SU-DHL-6 (cell line): ENCODE results near the gene BAMBI.

Experiments
- H2AFZ ChIP-seq: fragments of 200-600 bp; sonication (generic); 2 replicates; pipeline ENCODE4 v1.6.1; 2014; ENCODE audit warnings: low read depth, mild to moderate bottlenecking, moderate library complexity, mixed read lengths, antibody characterized with exemption, low read length; ENCODE audit not compliant: severe bottlenecking
- H3F3A ChIP-seq: fragments of 200-600 bp; shearing (Covaris generic); 2 replicates; pipeline ENCODE4 v1.6.0; 2016; ENCODE audit warnings: antibody characterized with exemption, mild to moderate bottlenecking; ENCODE audit not compliant: insufficient read depth
- H3K27ac ChIP-seq: fragments of 200-600 bp; sonication (generic); 2 replicates; pipeline ENCODE4 v1.5.1; 2016; ENCODE audit warnings: low read depth, mild to moderate bottlenecking, low read length, moderate library complexity, mixed read lengths
- H3K27me3 ChIP-seq: fragments of 200-600 bp; sonication (generic), shearing (Covaris generic); 2 replicates; pipeline ENCODE4 v1.6.0; 2014; ENCODE audit warnings: mild to moderate bottlenecking, low read length
- H3K36me3 ChIP-seq: fragments of 200-600 bp; sonication (generic); 2 replicates; pipeline ENCODE4 v1.6.1; 2014; ENCODE audit warnings: mild to moderate bottlenecking, low read length, mixed read lengths
- H3K4me2 ChIP-seq: fragments of 300-600, 200-600 bp; shearing (Covaris generic), sonication (generic); 2 replicates; pipeline ENCODE4 v1.6.0; 2014; ENCODE audit warnings: low read length, low read depth, mild to moderate bottlenecking; ENCODE audit not compliant: poor library complexity, severe bottlenecking
- H3K4me3 ChIP-seq: fragments of 200-600 bp; sonication (generic); 2 replicates; pipeline ENCODE4 v1.5.1; 2014; ENCODE audit warnings: antibody characterized with exemption, low read length, mild to moderate bottlenecking, mixed read lengths; ENCODE audit not compliant: insufficient read depth, poor library complexity, severe bottlenecking
- H3K79me2 ChIP-seq: fragments of 200-600 bp; sonication (generic); 2 replicates; pipeline ENCODE4 v1.6.1; 2014; ENCODE audit warnings: mild to moderate bottlenecking, low read length, moderate library complexity; ENCODE audit not compliant: insufficient read depth
- H3K9ac ChIP-seq: fragments of 200-600 bp; sonication (generic); 2 replicates; pipeline ENCODE4 v1.7.0; 2014; ENCODE audit warnings: mild to moderate bottlenecking, low read length
- H3K9me2 ChIP-seq: fragments of 200-600 bp; sonication (generic); replicated peaks from 2 replicates; pipeline ENCODE4 v1.6.1; 2014; ENCODE audit warnings: low read length; ENCODE audit not compliant: insufficient read depth
- H3K9me3 ChIP-seq: fragments of 200-600 bp; sonication (generic); 2 replicates; pipeline ENCODE4 v1.6.1; 2014; ENCODE audit warnings: low read length, mixed read lengths; ENCODE audit not compliant: insufficient read depth
- H4K20me1 ChIP-seq: fragments of 200-600 bp; sonication (generic); 2 replicates; pipeline ENCODE4 v1.6.1; 2014; ENCODE audit warnings: low read depth, mild to moderate bottlenecking, antibody characterized with exemption, low read length, moderate library complexity, mixed read lengths
- EZH2phosphoT487 ChIP-seq: fragments of 200-600 bp; sonication (generic), shearing (Covaris generic); conservative IDR thresholded peaks from 2 replicates; pipeline ENCODE4 v1.6.1; 2018; ENCODE audit warnings: mild to moderate bottlenecking, antibody characterized with exemption, low read length, moderate library complexity, mixed read lengths
- TF ChIP-seq, protein P1 (sequence below): fragments of 200-600 bp; sonication (generic); IDR thresholded peaks from one replicate; pipeline ENCODE4 v1.5.1; 2017; ENCODE audit warnings: antibody characterized with exemption, mild to moderate bottlenecking, low read length, moderate library complexity; ENCODE audit not compliant: insufficient read depth, poor library complexity, severe bottlenecking

The BAMBI gene

DNA sequence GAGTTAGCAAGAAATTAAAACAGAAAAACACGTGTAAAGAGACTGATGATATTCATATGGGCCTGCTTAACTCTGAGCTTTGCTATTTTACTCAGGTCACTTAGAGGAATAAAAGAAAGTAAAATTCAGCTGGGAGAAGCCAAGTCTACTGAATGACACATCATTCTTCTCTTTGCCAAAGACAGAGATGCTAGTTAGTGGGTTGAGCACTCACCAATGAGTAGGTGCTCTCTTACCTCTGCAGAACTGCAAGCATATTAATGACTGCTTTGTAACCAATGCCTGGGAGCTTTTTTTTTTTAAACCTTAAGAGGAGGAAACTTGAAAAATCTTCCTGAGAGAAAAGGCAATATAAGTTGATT, 44.8 kb upstream of the BAMBI start:
- H3K9ac ChIP-seq = no peak overlapping the region
- no peak overlapping the region for H3K4me3 ChIP-seq
- no peaks in the 10 kb centered on the region for H3K9me3 ChIP-seq
- H4K20me1 ChIP-seq = no peaks in the 10 kb centered on the region
- no peak overlapping the region for H2AFZ ChIP-seq
- H3F3A ChIP-seq = no peaks in the 10 kb centered on the region
- TF ChIP-seq EZH2phosphoT487 = no peak
- TF ChIP-seq, protein P1, sequence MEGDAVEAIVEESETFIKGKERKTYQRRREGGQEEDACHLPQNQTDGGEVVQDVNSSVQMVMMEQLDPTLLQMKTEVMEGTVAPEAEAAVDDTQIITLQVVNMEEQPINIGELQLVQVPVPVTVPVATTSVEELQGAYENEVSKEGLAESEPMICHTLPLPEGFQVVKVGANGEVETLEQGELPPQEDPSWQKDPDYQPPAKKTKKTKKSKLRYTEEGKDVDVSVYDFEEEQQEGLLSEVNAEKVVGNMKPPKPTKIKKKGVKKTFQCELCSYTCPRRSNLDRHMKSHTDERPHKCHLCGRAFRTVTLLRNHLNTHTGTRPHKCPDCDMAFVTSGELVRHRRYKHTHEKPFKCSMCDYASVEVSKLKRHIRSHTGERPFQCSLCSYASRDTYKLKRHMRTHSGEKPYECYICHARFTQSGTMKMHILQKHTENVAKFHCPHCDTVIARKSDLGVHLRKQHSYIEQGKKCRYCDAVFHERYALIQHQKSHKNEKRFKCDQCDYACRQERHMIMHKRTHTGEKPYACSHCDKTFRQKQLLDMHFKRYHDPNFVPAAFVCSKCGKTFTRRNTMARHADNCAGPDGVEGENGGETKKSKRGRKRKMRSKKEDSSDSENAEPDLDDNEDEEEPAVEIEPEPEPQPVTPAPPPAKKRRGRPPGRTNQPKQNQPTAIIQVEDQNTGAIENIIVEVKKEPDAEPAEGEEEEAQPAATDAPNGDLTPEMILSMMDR = no peak
- H3K4me2 ChIP-seq = no peak overlapping the region
- no peaks in the 10 kb centered on the region for H3K79me2 ChIP-seq
- H3K9me2 ChIP-seq = no peaks in the 10 kb centered on the region
- no peak overlapping the region for H3K27ac ChIP-seq
- no peaks in the 10 kb centered on the region for H3K27me3 ChIP-seq
- H3K36me3 ChIP-seq = no peaks in the 10 kb centered on the region

DNA sequence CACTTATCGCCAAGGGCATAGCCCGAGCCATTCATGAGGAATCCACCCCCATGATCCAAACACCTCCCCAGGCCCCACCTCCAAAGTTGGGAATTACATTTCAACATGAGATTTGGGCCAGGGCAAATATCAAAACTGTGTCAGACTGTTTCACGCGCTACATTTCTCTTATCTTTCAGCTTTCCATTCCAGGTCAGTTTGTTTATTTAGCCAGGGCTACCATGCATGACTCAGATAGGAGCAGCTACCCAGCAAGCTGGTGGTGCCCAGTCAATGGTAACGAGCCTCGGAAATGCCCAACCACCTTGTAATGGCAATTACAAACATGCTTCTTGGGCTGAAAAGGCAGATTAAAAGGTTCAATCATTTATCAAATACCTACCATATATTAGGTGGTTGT, 43.6 kb upstream of the BAMBI start:
- H3K9me2 ChIP-seq = no peaks in the 10 kb centered on the region
- H3K4me2 ChIP-seq = no peak overlapping the region
- TF ChIP-seq, protein P1 = no peak
- TF ChIP-seq EZH2phosphoT487 = no peak

DNA sequence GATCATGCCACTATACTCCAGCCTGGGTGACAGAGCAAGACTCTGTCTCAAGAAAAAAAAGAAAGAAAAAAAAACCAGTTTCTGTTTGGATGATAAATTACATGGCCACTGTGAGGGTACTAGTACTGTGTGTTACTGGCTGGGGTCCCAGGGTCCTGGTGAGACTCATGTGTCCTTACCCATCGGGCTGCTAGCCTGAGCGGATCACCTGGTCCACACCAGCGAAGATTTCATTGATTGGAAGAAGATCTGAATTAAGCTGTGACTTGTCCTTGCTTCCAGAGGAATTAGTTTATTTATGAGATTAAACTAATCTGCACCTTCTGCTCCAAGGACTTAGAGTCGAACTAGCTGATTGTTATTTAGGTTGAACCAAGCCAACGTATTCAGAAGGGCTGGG, 40.0 kb upstream of the BAMBI start:
- no peak overlapping the region for H3K9ac ChIP-seq
- no peaks in the 10 kb centered on the region for H3K27me3 ChIP-seq
- no peaks in the 10 kb centered on the region for H3K36me3 ChIP-seq
- H3K27ac ChIP-seq = no peak overlapping the region
- no peaks in the 10 kb centered on the region for H4K20me1 ChIP-seq
- no peak overlapping the region for H3K4me3 ChIP-seq
- TF ChIP-seq EZH2phosphoT487 = no peak
- TF ChIP-seq, protein P1 = no peak
- no peaks in the 10 kb centered on the region for H3F3A ChIP-seq
- no peak overlapping the region for H2AFZ ChIP-seq
- no peak overlapping the region for H3K4me2 ChIP-seq
- H3K9me3 ChIP-seq = no peaks in the 10 kb centered on the region
- H3K79me2 ChIP-seq = no peaks in the 10 kb centered on the region
- H3K9me2 ChIP-seq = no peaks in the 10 kb centered on the region

More for the DNA sequence above, 43.6 kb upstream of the BAMBI start:
- no peak overlapping the region for H3K4me3 ChIP-seq
- H3K27ac ChIP-seq = no peak overlapping the region
- no peaks in the 10 kb centered on the region for H3K27me3 ChIP-seq
- H3K9ac ChIP-seq = no peak overlapping the region
- no peaks in the 10 kb centered on the region for H4K20me1 ChIP-seq
- H3K36me3 ChIP-seq = no peaks in the 10 kb centered on the region
- H2AFZ ChIP-seq = no peak overlapping the region
- no peaks in the 10 kb centered on the region for H3F3A ChIP-seq
- no peaks in the 10 kb centered on the region for H3K79me2 ChIP-seq
- H3K9me3 ChIP-seq = no peaks in the 10 kb centered on the region

DNA sequence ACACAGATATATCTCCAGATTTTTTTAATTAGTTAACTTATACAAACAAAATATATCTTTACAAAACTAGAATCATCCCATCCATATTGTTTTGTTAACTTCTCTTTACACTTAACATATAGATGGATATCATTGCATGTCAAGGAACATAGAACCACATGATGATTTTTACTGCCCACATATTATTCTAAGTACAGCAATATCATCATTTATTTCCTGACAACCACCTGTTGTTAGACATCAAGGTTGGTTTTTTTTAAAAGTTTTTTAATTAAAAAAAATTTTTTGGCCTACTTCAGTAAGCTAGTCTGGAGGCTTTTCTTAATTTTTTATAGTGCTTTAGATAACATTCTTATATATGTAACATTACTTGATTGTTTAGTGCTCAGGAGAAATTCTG, 38.9 kb upstream of the BAMBI start:
- H3K4me3 ChIP-seq = no peak overlapping the region

More for the DNA sequence above, 38.9 kb upstream of the BAMBI start:
- Histone ChIP-seq H4K20me1 (no peaks in the 10 kb centered on the region), H3K9me3 (no peaks in the 10 kb centered on the region), H3F3A (no peaks in the 10 kb centered on the region), H3K27me3 (no peaks in the 10 kb centered on the region), H3K36me3 (no peaks in the 10 kb centered on the region), H2AFZ (no peak overlapping the region), H3K9ac (no peak overlapping the region), H3K27ac (no peak overlapping the region), H3K79me2 (no peaks in the 10 kb centered on the region), H3K4me2 (no peak overlapping the region), H3K9me2 (no peaks in the 10 kb centered on the region)
- TF ChIP-seq, protein P1 = no peak
- TF ChIP-seq EZH2phosphoT487 = no peak
